MM.1S (cell line): ENCODE measurements around the gene PIP5K1C.

Source experiments
- DNase-seq: peaks from one replicate; pipeline ENCODE4 v3.0.0-alpha.2; 2015
- H2AFZ ChIP-seq: fragments of 300-600 bp; sonication (generic); 2 replicates; pipeline ENCODE4 v1.6.0; 2016; ENCODE audit warnings: antibody characterized with exemption, low read length
- H3F3A ChIP-seq: fragments of 300-600 bp; sonication (generic); 2 replicates; pipeline ENCODE4 v1.6.1; 2016; ENCODE audit warnings: mild to moderate bottlenecking, antibody characterized with exemption, low read length, moderate library complexity, mixed read lengths; ENCODE audit not compliant: insufficient read depth
- H3K27ac ChIP-seq: fragments of 300-600 bp; sonication (generic); 2 replicates; pipeline ENCODE4 v1.5.1; 2016; ENCODE audit warnings: mild to moderate bottlenecking, low read length
- H3K27me3 ChIP-seq: fragments of 300-600 bp; sonication (generic); replicated peaks from 2 replicates; pipeline ENCODE4 v1.6.0; 2016; ENCODE audit warnings: low read length; ENCODE audit not compliant: insufficient read depth
- H3K36me3 ChIP-seq: fragments of 300-600 bp; sonication (generic); replicated peaks from 2 replicates; pipeline ENCODE4 v1.6.1; 2016; ENCODE audit warnings: mild to moderate bottlenecking, low read length, mixed read lengths; ENCODE audit not compliant: insufficient read depth
- H3K4me1 ChIP-seq: fragments of 300-600 bp; sonication (generic); 2 replicates; pipeline ENCODE4 v1.6.1; 2016; ENCODE audit warnings: low read length, mixed read lengths
- H3K4me2 ChIP-seq: fragments of 300-600 bp; sonication (generic); 2 replicates; pipeline ENCODE4 v1.6.0; 2016; ENCODE audit warnings: low read depth, low read length
- H3K4me3 ChIP-seq: fragments of 300-600 bp; sonication (generic); 2 replicates; pipeline ENCODE4 v1.5.1; 2016; ENCODE audit warnings: low read length, mixed read lengths
- H3K79me2 ChIP-seq: fragments of 300-600 bp; sonication (generic); 2 replicates; pipeline ENCODE4 v1.6.1; 2016; ENCODE audit warnings: mixed run types, low read length, mixed read lengths
- H3K9ac ChIP-seq: fragments of 300-600 bp; sonication (generic); 2 replicates; pipeline ENCODE4 v1.6.1; 2016; ENCODE audit warnings: low read length, mixed read lengths
- H3K9me2 ChIP-seq: fragments of 300-600 bp; sonication (generic); replicated peaks from 2 replicates; pipeline ENCODE4 v1.6.1; 2016; ENCODE audit warnings: mild to moderate bottlenecking, low read length, mixed read lengths; ENCODE audit not compliant: insufficient read depth
- H3K9me3 ChIP-seq: fragments of 300-600 bp; sonication (generic); replicated peaks from 2 replicates; pipeline ENCODE4 v1.6.1; 2016; ENCODE audit warnings: mild to moderate bottlenecking, low read length, mixed read lengths; ENCODE audit not compliant: insufficient read depth
- H4K20me1 ChIP-seq: fragments of 300-600 bp; sonication (generic); 2 replicates; pipeline ENCODE4 v1.6.1; 2016; ENCODE audit warnings: mild to moderate bottlenecking, low read length, moderate library complexity, mixed read lengths; ENCODE audit not compliant: insufficient read depth
- CTCF ChIP-seq: fragments of 300-600 bp; sonication (generic); IDR thresholded peaks from 2 replicates; pipeline ENCODE4 v1.5.1; 2016; ENCODE audit warnings: antibody characterized with exemption, low read length, mixed read lengths
- EZH2 ChIP-seq: fragments of 300-600 bp; sonication (generic); optimal IDR thresholded peaks from 2 replicates; pipeline ENCODE3; 2017; ENCODE audit warnings: low read depth, mild to moderate bottlenecking, antibody characterized with exemption, low read length, mixed read lengths
- EZH2phosphoT487 ChIP-seq: fragments of 300-600 bp; sonication (generic); IDR thresholded peaks from 2 replicates; pipeline ENCODE4 v1.6.1; 2018; ENCODE audit warnings: antibody characterized with exemption, low read length

The PIP5K1C gene

DNA sequence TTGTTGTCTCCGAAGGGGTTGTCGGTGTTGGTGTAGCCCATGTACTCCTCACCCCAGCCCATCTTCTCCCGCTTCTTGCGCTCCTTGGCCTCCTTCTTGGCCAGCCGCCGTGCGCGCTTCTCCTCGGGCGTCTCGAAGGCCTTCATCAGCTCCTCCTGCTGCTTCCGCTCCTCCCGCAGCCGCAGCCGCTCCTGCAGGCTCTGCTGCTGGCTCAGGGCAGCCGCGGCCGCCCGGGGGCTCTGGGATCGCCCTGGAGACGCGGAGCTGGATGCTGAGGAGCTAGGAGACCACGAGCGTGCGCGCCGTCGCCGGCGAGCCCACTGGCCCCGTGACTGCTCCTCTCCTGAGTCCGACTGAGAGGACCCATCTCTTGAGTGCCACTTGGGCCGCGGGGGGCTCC is 76.6 kb downstream of the PIP5K1C start:
- Histone ChIP-seq H2AFZ (no peak overlapping the region), H3K4me1 (peaks cover 21% of the 10 kb centered on the region; the same call in 1 of the 2 replicates), H3K4me2 (no peak overlapping the region), H4K20me1 (no peaks in the 10 kb centered on the region), H3K9me3 (no peaks in the 10 kb centered on the region), H3K27ac (no peak overlapping the region), H3K36me3 (0 out of 2 replicates have a peak, but pooled peaks cover 2% of the 10 kb centered on the region), H3K9ac (no peak overlapping the region), H3K79me2 (peaks cover 39% of the 10 kb centered on the region), H3K9me2 (no peaks in the 10 kb centered on the region), H3F3A (peaks cover 2% of the 10 kb centered on the region; the same call in 1 of the 2 replicates), H3K4me3 (no peak overlapping the region), H3K27me3 (no peaks in the 10 kb centered on the region)
- TF ChIP-seq EZH2phosphoT487 (no peak), CTCF (no peak), EZH2 (no peak)
- no peak for DNase-seq

DNA sequence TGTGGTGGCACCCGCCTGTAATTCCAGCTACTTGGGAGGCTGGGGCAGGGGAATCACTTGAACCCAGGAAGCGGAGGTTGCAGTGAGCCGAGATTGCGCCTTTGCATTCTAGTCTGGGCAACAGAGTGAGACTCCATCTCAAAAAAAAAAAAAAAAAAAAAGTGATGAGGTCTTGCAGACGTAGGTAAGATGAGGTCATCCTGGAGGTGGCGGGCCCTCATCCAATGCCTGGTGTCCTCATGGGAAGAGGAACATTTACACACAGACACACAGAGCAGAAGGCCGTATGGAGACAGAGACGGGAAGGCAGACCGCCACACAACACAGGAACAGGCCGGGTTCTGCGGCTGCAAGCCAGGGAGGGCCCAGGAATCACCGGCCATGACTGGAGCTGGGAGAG is 78.0 kb downstream of the PIP5K1C start:
- H3K27me3 ChIP-seq: no peaks in the 10 kb centered on the region
- no peak for DNase-seq
- H3K9me3 ChIP-seq: no peaks in the 10 kb centered on the region
- no peak overlapping the region for H3K9ac ChIP-seq
- H3F3A ChIP-seq: peaks cover 13% of the 10 kb centered on the region; the same call in 1 of the 2 replicates
- H3K9me2 ChIP-seq: no peaks in the 10 kb centered on the region
- H3K4me3 ChIP-seq: no peak overlapping the region
- peaks cover 39% of the 10 kb centered on the region for H3K79me2 ChIP-seq
- H2AFZ ChIP-seq: no peak overlapping the region
- 0 out of 2 replicates have a peak, but pooled peaks cover 2% of the 10 kb centered on the region for H3K36me3 ChIP-seq
- H3K4me1 ChIP-seq: peaks cover 27% of the 10 kb centered on the region; the same call in 1 of the 2 replicates
- no peaks in the 10 kb centered on the region for H4K20me1 ChIP-seq
- no peak overlapping the region for H3K4me2 ChIP-seq
- H3K27ac ChIP-seq: no peak overlapping the region
- TF ChIP-seq CTCF (no peak), EZH2 (no peak), EZH2phosphoT487 (no peak)

DNA sequence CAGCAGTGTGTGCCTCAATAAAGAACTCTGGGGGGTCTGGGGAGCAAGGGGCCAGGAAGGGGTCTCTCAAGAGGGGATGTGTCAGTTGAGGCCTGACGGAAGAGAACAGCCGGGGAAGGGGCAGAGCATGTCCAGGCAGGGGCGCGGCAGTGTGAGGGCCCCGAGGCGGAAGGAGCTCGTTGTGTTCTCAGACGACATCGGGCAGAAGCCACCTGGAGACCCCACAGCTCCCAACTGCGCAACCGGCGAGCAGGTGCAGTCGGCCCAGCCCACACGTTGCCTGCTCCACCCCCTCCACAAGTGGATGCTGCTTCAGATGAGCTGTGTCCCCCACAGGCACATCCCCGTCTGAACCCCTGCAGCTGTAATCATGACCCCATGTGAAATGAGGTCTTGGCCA is 78.6 kb downstream of the PIP5K1C start:
- no peak overlapping the region for H3K4me2 ChIP-seq
- peaks cover 26% of the 10 kb centered on the region; the same call in 1 of the 2 replicates for H3K4me1 ChIP-seq
- DNase-seq: no peak
- no peaks in the 10 kb centered on the region for H4K20me1 ChIP-seq
- H3K36me3 ChIP-seq: 0 out of 2 replicates have a peak, but pooled peaks cover 2% of the 10 kb centered on the region
- H3K4me3 ChIP-seq: no peak overlapping the region
- no peaks in the 10 kb centered on the region for H3K9me3 ChIP-seq
- H3K27ac ChIP-seq: no peak overlapping the region
- H3F3A ChIP-seq: peaks cover 13% of the 10 kb centered on the region; the same call in 1 of the 2 replicates
- no peaks in the 10 kb centered on the region for H3K9me2 ChIP-seq
- TF ChIP-seq EZH2phosphoT487 (no peak), EZH2 (no peak), CTCF (no peak)
- peaks cover 39% of the 10 kb centered on the region for H3K79me2 ChIP-seq
- H3K9ac ChIP-seq: no peak overlapping the region
- H2AFZ ChIP-seq: no peak overlapping the region
- no peaks in the 10 kb centered on the region for H3K27me3 ChIP-seq
